Raji (cell line): ENCODE data around the gene KCTD4.

Experiments
- POLR2A ChIP-seq: IDR thresholded peaks from 2 replicates; pipeline ENCODE4 v1.6.1; 2011; ENCODE audit warnings: low read depth, low read length, control low read depth; ENCODE audit not compliant: insufficient read depth

The KCTD4 gene

GRCh38 chr13:45222516-45222915, 21.7 kb upstream of the KCTD4 start:
- no peak for TF ChIP-seq POLR2A

GRCh38 chr13:45220403-45220802, 19.6 kb upstream of the KCTD4 start:
- TF ChIP-seq POLR2A, result no peak

- TF ChIP-seq POLR2A, result no peak
Measured at GRCh38 chr13:45219938-45220375, 19.1 kb upstream of the KCTD4 start.

- no peak for TF ChIP-seq POLR2A
Measured at GRCh38 chr13:45219123-45219891, 18.5 kb upstream of the KCTD4 start.

- no peak for TF ChIP-seq POLR2A
Measured at GRCh38 chr13:45218689-45219088, 17.8 kb upstream of the KCTD4 start.

- TF ChIP-seq POLR2A, result no peak
Measured at GRCh38 chr13:45216193-45216592, 15.3 kb upstream of the KCTD4 start.

GRCh38 chr13:45215392-45216077, 14.7 kb upstream of the KCTD4 start:
- TF ChIP-seq POLR2A, result no peak

GRCh38 chr13:45209229-45209628, 8.4 kb upstream of the KCTD4 start:
- TF ChIP-seq POLR2A, result no peak

- no peak for TF ChIP-seq POLR2A
Measured at GRCh38 chr13:45208132-45208531, 7.3 kb upstream of the KCTD4 start.

- TF ChIP-seq POLR2A, result no peak
Measured at GRCh38 chr13:45207319-45207718, 6.5 kb upstream of the KCTD4 start.

GRCh38 chr13:45206340-45206739, 5.5 kb upstream of the KCTD4 start:
- no peak for TF ChIP-seq POLR2A

- TF ChIP-seq POLR2A, result no peak
Measured at GRCh38 chr13:45205124-45205523, 4.3 kb upstream of the KCTD4 start.

GRCh38 chr13:45199711-45200110, 1.1 kb downstream of the KCTD4 start:
- no peak for TF ChIP-seq POLR2A

- TF ChIP-seq POLR2A, result no peak
Measured at GRCh38 chr13:45198924-45199323, 1.9 kb downstream of the KCTD4 start.

- TF ChIP-seq POLR2A, result no peak
Measured at GRCh38 chr13:45198041-45198440, 2.8 kb downstream of the KCTD4 start.

GRCh38 chr13:45196622-45197021, 4.2 kb downstream of the KCTD4 start:
- TF ChIP-seq POLR2A, result no peak
